Measurements from ENCODE around the gene CFAP99. TPM values are rescaled to one million over a fixed set of nuclear protein-coding genes. Genes with fewer than 3 reads are reported as not detected.

Gene CFAP99
- total RNA-seq, 3 donors from 2014 or later = not detected

- DNase-seq (no peak), ATAC-seq (no peak)
- Mint-ChIP-seq H3K4me1 (ENCODE audit: low read depth) (peaks cover 28% of the 10 kb centered on the region), H3K9me3 (no peaks in the 10 kb centered on the region), H3K27me3 (ENCODE audit: low read depth) (no peaks in the 10 kb centered on the region), H3K4me3 (no peak overlapping the region), H3K36me3 (ENCODE audit: insufficient read depth) (peaks cover 3% of the 10 kb centered on the region)
Observed at GRCh38 chr4:2385516-2385915, 33.2 kb upstream of the CFAP99 start.

GRCh38 chr4:2386717-2387116 lies 32.0 kb upstream of the CFAP99 start:
- no peak for DNase-seq
- no peak for ATAC-seq
- H3K4me1 Mint-ChIP-seq (ENCODE audit: low read depth) = peaks cover 31% of the 10 kb centered on the region
- H3K36me3 Mint-ChIP-seq (ENCODE audit: insufficient read depth) = peaks cover 3% of the 10 kb centered on the region
- H3K4me3 Mint-ChIP-seq = no peak overlapping the region
- no peaks in the 10 kb centered on the region for H3K9me3 Mint-ChIP-seq
- peaks cover 1% of the 10 kb centered on the region for H3K27me3 Mint-ChIP-seq (ENCODE audit: low read depth)

DNA sequence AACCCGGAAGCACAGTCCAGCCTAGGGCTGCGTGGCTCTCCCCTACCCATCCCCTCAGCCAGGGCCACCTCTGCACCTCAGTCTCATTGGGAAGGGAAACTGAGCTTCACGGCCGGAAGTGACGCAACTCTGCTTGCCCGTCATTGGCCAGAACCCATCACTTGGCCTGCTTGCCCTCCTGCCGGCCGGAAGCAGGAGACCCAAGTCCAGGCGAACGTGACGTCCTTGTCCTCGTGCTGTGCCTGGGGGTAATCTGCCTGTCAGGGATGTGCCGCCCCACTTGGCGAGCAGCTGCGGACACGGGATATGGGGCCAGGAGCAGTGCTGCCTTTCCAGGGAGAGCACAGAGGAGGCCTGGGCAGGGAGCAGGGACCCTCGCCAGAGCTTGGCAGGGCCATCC lies 31.5 kb upstream of the CFAP99 start:
- Mint-ChIP-seq H3K36me3 (ENCODE audit: insufficient read depth) (peaks cover 3% of the 10 kb centered on the region), H3K4me1 (ENCODE audit: low read depth) (peaks cover 33% of the 10 kb centered on the region), H3K27me3 (ENCODE audit: low read depth) (peaks cover 1% of the 10 kb centered on the region), H3K4me3 (no peak overlapping the region), H3K9me3 (no peaks in the 10 kb centered on the region)
- no peak for ATAC-seq
- no peak for DNase-seq

DNA sequence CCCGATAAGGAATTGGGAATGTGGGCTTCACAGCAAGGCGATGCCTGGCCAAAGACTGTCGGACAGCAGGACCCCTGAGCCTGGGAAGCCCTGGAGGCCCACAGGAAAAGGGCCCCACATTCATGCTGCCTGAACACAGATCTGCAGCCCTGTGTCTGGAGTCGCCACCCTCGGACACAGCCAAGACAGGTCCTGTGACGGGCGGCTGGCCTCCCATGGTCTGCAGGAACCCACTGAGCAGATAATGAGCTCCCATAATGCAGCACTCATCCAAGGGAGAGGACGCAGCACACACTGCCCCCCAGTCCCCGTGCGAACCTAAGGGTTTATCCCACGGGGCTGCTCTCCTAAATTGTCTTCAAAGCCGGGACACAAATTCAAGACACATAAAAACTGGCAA lies 30.9 kb upstream of the CFAP99 start:
- no peak for DNase-seq
- peaks cover 1% of the 10 kb centered on the region for H3K27me3 Mint-ChIP-seq (ENCODE audit: low read depth)

DNA sequence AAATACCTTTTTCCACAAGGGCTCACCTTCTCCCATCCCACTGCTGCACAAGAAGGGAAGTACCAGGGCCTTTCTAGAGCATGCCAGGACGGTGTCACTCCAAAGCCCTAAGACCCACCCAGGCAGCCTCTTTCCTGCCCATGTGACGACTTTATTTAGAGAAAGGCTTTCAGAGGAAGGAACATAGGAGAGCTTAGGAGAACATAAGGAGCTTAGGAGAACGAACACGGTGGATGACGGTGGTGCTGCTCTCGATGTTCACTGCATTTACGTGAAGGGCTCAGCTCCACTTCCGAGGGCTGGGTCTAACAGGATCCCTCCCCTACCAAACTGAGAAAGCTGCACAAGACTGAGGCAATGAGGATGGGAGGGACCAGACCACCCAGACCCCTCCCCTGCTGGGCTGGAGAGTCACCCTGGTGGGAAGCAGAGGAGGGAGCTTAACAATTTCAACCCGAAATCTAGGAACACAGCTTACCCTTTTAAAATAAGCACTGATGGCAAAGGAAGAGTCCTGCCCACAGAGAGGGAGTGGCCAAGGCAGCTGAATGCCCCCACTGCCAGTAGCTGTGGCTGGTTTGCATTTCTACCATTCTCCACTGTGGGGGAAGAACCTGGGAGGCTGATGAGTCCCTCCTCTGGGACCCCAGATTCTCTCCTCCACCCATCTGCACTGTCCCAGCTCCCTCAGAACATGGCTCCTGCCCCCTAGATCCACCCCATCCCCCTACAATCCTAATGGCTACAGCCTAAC lies 30.1 kb upstream of the CFAP99 start:
- ATAC-seq = no peak
- H3K9me3 Mint-ChIP-seq = no peaks in the 10 kb centered on the region
- peaks cover 1% of the 10 kb centered on the region for H3K27me3 Mint-ChIP-seq (ENCODE audit: low read depth)
- no peak for DNase-seq
- peaks cover 29% of the 10 kb centered on the region for H3K4me1 Mint-ChIP-seq (ENCODE audit: low read depth)
- no peaks in the 10 kb centered on the region for H3K36me3 Mint-ChIP-seq (ENCODE audit: insufficient read depth)
- H3K4me3 Mint-ChIP-seq = no peak overlapping the region

More for the DNA sequence above, 30.9 kb upstream of the CFAP99 start:
- H3K4me1 Mint-ChIP-seq (ENCODE audit: low read depth) = peaks cover 31% of the 10 kb centered on the region
- H3K36me3 Mint-ChIP-seq (ENCODE audit: insufficient read depth) = peaks cover 3% of the 10 kb centered on the region
- no peaks in the 10 kb centered on the region for H3K9me3 Mint-ChIP-seq
- ATAC-seq = no peak
- no peak overlapping the region for H3K4me3 Mint-ChIP-seq

DNA sequence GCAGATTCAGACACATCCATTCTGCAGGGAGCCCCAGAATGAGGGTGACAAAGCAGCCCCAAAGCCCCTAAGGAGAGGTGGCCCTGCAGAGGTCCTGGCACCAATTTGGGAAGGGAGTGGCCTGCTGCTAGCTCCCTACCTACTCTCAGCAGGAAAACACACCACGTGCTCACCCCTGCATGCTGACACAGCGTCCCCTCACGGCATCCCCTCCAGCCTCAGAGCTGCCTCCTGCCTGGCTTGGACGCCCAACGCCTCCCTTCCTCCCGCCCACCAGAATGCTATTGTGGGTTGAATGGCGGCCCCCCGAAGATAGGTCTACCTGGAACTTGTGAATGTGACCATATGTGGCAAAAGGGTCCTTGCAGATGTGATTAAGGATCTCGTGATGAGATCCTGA lies 29.1 kb upstream of the CFAP99 start:
- ATAC-seq = no peak
- Mint-ChIP-seq H3K27me3 (ENCODE audit: low read depth) (peaks cover 1% of the 10 kb centered on the region), H3K4me1 (ENCODE audit: low read depth) (peaks cover 33% of the 10 kb centered on the region), H3K9me3 (no peaks in the 10 kb centered on the region), H3K4me3 (no peak overlapping the region), H3K36me3 (ENCODE audit: insufficient read depth) (no peaks in the 10 kb centered on the region)
- no peak for DNase-seq

DNA sequence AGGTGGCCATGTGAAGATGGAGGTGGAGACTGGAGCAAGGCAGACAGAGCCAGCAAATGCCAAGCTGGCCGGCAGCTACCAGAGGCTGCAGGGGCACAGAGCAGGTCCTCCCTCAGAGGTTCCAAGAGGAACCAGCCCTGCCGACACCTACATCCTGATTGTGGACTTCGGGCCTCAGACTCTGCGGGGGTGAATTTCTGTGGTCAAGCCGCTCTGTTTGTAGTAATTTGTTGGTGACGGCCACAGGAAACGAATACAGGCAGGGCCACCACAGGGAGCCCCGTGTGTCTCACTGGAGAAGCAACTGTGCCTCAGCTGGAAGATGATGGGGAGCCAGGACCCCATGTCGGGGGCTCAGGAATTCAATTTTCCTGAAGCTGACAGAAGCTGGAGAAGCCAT lies 28.6 kb upstream of the CFAP99 start:
- Mint-ChIP-seq H3K9me3 (no peaks in the 10 kb centered on the region), H3K4me3 (no peak overlapping the region), H3K4me1 (ENCODE audit: low read depth) (peaks cover 38% of the 10 kb centered on the region), H3K36me3 (ENCODE audit: insufficient read depth) (no peaks in the 10 kb centered on the region), H3K27me3 (ENCODE audit: low read depth) (peaks cover 1% of the 10 kb centered on the region)
- ATAC-seq = no peak
- no peak for DNase-seq

DNA sequence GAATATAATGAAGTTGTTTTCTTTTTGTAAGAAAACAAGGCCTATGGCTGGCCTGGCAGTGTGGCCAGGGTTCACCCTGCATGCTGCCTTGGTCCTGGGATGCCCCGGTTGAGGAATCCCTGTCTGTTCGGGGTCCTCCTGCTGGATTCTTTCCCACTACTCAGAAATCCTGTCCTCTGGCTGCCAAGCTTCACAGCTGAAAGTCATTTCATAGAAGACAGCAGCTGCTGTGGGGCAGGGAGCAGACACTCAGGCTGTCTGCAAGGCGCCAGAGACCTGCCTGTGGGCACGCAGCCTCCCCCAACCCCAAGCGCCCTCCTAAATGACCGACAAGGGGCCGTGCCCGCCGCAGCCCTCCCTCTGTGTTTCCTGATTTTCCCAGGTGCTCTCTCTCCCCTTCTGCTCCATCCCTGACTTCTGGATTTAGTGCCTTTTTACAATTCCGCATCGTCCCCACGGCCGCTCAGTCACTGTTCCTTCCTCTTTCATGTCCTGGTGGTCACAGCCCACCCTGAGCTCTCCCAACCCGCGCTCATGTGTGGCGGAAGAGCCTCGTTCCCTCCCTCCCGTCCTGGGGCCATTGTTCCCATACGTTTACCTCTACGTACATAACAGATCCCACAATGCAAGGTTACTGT lies 27.9 kb upstream of the CFAP99 start:
- Mint-ChIP-seq H3K4me3 (no peak overlapping the region), H3K9me3 (no peaks in the 10 kb centered on the region), H3K4me1 (ENCODE audit: low read depth) (peaks cover 39% of the 10 kb centered on the region), H3K36me3 (ENCODE audit: insufficient read depth) (no peaks in the 10 kb centered on the region), H3K27me3 (ENCODE audit: low read depth) (peaks cover 1% of the 10 kb centered on the region)
- DNase-seq (no peak), ATAC-seq (no peak)

DNA sequence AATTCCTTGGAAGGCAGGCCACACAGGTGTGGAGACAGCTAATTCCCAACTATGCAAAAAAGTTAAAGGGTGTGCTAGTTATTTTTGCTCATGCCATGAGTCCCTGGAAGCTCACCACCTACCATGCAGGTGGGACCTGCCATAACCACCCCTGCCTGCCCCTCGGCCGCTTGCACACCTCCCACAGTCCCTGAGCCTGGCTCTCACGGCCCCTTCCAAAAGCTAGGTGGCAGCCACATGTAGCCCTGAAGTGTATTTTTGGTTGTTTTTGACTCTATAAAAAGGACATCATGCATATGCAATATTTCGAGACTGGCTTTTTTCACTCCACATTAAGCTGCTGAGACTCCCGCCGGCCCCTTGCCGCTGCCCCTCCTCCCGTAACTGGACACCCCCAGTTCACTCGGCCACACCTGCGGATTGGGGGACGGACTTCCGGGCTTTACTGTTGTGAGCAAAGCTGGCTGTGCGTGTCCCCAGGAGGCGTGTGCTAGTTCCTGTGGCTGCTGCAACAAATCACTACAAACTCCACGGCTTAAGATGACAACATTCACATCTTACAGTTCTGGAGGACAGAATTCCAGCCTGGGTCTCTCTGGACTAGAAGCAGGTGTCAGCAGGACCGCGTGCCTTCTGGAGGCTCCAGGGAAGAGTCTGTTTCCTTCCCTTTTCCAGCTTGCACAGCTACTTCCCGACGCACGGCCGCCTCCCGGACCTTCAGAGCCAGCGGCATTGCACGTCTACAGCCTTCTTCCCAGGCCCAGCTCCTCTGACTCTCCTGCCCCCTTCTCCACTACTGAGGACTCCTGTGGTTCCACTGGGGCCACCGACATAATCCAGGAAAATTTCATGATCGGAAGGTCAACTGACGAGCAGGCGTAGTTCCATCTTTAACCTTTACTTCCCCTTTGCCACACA lies 25.1 kb upstream of the CFAP99 start:
- no peaks in the 10 kb centered on the region for H3K36me3 Mint-ChIP-seq (ENCODE audit: insufficient read depth)
- H3K27me3 Mint-ChIP-seq (ENCODE audit: low read depth) = peaks cover 1% of the 10 kb centered on the region
- DNase-seq = no peak
- ATAC-seq = no peak
- no peaks in the 10 kb centered on the region for H3K9me3 Mint-ChIP-seq
- H3K4me3 Mint-ChIP-seq = no peak overlapping the region
- peaks cover 36% of the 10 kb centered on the region for H3K4me1 Mint-ChIP-seq (ENCODE audit: low read depth)

DNA sequence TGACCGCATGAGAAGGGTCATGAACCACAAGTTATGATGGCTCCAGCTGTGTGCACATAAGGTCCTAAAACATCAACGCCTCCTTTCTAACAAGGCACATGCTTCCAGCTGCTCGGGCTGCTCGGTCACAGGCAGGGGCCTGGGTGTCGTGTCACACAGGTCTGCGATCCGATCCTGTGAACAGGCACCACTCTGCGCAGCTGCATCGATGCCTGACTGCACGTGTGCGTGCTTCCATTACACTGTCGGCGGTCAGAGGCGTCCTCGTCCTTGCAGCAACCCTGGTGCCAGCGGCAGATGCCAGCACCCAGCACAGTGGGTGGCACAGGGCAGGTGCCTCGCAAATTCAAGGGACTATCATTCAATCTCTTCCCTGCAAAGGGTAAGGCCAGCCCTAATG lies 24.2 kb upstream of the CFAP99 start:
- no peaks in the 10 kb centered on the region for H3K9me3 Mint-ChIP-seq
- peaks cover 31% of the 10 kb centered on the region for H3K4me1 Mint-ChIP-seq (ENCODE audit: low read depth)
- DNase-seq (no peak), ATAC-seq (no peak)
- H3K36me3 Mint-ChIP-seq (ENCODE audit: insufficient read depth) = no peaks in the 10 kb centered on the region
- H3K27me3 Mint-ChIP-seq (ENCODE audit: low read depth) = peaks cover 1% of the 10 kb centered on the region
- no peak overlapping the region for H3K4me3 Mint-ChIP-seq

- Mint-ChIP-seq H3K4me1 (ENCODE audit: low read depth) (peaks cover 29% of the 10 kb centered on the region), H3K36me3 (ENCODE audit: insufficient read depth) (no peaks in the 10 kb centered on the region), H3K27me3 (ENCODE audit: low read depth) (peaks cover 1% of the 10 kb centered on the region), H3K4me3 (no peak overlapping the region), H3K9me3 (no peaks in the 10 kb centered on the region)
- no peak for ATAC-seq
- no peak for DNase-seq
Observed at GRCh38 chr4:2395038-2395437, 23.7 kb upstream of the CFAP99 start.

DNA sequence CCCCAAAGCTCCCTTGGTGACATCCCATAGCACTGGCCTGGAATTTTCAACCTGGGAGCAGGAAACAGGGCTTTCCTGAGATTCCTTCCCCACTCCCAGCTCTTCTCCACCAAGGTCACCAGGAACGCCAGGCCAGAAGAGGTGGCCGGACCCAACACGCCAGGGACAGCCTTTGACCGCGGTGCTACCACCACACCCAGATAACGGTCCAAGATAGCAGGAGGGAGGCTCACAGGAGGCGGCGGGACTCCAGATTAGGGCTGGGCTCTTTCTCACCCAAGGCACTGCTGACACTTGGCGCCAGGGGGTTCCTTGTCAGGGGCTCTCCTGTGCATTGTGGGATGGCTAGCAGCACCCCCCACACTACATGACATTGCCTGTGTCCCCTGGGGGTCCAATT lies 23.2 kb upstream of the CFAP99 start:
- H3K4me3 Mint-ChIP-seq = no peak overlapping the region

DNA sequence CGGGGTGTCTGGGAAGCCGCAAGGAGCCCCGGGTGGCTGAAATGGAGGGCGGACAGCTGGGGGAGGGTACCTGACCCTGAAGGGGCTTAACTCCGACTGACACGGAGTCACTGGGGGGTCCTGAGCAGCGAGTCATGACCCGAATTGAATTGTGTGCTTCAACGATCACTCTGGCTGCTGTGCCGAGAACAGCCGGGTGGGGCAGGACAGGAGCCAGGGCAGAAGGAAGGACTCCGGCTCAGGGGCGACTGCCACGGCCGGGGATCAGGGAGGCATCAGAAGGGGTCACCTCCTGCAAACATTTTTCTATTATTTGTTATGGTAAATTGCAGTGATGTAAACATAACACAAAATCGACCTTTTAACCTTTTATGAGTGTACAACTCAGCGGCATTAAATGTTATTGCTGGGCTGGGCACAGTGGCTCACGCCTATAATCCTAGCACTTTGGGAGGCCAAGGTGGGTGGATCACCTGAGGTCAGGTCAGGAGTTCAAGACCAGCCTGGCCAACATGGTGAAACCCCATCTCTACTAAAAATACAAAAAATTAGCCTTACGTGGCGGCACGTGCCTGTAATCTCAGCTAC lies 21.9 kb upstream of the CFAP99 start:
- H3K36me3 Mint-ChIP-seq (ENCODE audit: insufficient read depth) = no peaks in the 10 kb centered on the region
- no peaks in the 10 kb centered on the region for H3K27me3 Mint-ChIP-seq (ENCODE audit: low read depth)
- H3K9me3 Mint-ChIP-seq = no peaks in the 10 kb centered on the region
- no peak overlapping the region for H3K4me3 Mint-ChIP-seq
- DNase-seq (no peak), ATAC-seq (no peak)
- peaks cover 39% of the 10 kb centered on the region for H3K4me1 Mint-ChIP-seq (ENCODE audit: low read depth)

More for the DNA sequence above, 23.2 kb upstream of the CFAP99 start:
- DNase-seq (no peak), ATAC-seq (no peak)
- H3K4me1 Mint-ChIP-seq (ENCODE audit: low read depth) = peaks cover 32% of the 10 kb centered on the region
- H3K27me3 Mint-ChIP-seq (ENCODE audit: low read depth) = peaks cover 1% of the 10 kb centered on the region
- no peaks in the 10 kb centered on the region for H3K9me3 Mint-ChIP-seq
- no peaks in the 10 kb centered on the region for H3K36me3 Mint-ChIP-seq (ENCODE audit: insufficient read depth)

Data from activated T-cell treated with anti-CD3 and anti-CD28 coated beads, Interleukin-2, amount 50 U/mL, for 4 hours (primary cell).